ENCODE results near the gene CD300H.

- TF ChIP-seq CTCF (IDR thresholded peaks at IDR 0.05) (no peak), ZFX (IDR thresholded peaks at IDR 0.05; ENCODE audit: borderline replicate concordance) (no peak)
Observed at GRCh38 chr17:74595037-74595750, 27.9 kb upstream of the CD300H start.
